Muscle of arm (tissue), 12 donors: Measurements from ENCODE around the gene SLC35F5. TPM values are rescaled to one million over a fixed set of nuclear protein-coding genes. Genes with fewer than 3 reads are reported as not detected.
"Not testable (repeated sequence)": the region's sequence is repeated elsewhere in the genome, so short reads cannot be mapped to it uniquely, and the experiment has no call there.

Source experiments
- DNase-seq: peaks from one replicate; pipeline ENCODE4 v3.0.0-alpha.2; 2013
- polyA plus RNA-seq, 12 donors: library from polyadenylated mRNA; unstranded; fragments of 120-200 nt; gene quantifications; one replicate each; pipeline ENCODE4 v1.2.1, GENCODE V29; 2013; ENCODE audit not compliant: insufficient read length in 12 of 12

The SLC35F5 gene
- polyA plus RNA-seq, 12 donors = 45.3 to 78.8 (median 65.4) TPM; not detected in 1

- DNase-seq = no peak
Observed at GRCh38 chr2:113700186-113700841, 56.1 kb downstream of the SLC35F5 start.

- DNase-seq = no peak
Observed at GRCh38 chr2:113698892-113699447, 57.5 kb downstream of the SLC35F5 start.

DNA sequence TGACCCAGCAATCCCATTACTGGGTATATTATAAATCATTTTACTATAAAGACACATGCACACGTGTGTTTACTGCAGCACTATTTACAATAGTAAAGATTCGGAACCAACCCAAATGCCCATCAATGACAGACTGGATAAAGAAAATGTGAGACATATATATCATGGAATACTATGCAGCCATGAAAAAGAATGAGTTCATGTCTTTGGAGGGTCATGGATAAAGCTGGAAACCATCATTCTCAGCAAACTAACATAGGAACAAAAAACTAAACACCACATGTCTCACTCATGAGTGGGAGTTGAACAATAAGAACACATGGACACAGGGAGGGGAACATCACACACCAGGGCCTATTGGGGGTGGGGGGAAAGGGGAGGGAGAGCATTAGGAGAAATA is 58.2 kb downstream of the SLC35F5 start:
- DNase-seq = not testable (repeated sequence)

DNA sequence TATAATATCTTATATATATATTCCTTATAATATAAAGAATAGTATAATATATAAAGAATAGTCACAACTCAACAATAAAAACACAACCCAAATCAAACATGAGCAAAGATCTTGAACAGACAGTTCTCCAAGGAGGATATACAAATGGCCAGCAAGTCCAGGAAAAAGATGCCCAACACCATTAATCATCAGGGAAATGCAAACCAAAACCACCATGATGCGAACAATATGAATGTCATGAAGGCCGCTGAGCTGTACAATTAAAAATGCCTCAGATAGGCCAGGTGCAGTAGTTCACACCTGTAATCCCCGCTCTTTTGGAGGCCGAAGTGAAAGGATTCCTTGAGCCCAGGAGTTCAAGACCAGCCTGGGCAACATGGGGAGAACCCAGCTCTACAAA is 58.9 kb downstream of the SLC35F5 start:
- DNase-seq = no peak

- DNase-seq = no peak
Observed at GRCh38 chr2:113694438-113694837, 62.0 kb downstream of the SLC35F5 start.

- DNase-seq = no peak
Observed at GRCh38 chr2:113692698-113693428, 63.6 kb downstream of the SLC35F5 start.

DNA sequence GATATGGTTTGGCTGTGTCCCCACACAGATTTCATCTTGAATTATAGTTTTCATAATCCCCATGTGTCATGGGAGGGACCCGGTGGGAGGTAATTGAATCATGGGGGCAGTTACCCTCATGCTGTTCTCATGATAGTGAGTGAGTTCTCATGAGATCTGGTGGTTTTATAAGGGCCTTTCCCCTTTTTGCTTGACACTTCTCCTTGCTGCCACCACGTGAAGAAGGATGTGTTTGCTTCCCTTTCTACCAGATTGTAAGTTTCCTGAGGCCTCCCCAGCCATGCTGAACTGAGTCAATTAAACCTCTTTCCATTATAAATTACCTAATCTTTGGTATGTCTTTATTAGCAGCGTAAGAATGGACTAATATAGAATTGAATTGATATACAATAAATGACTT is 65.6 kb downstream of the SLC35F5 start:
- not testable (repeated sequence) for DNase-seq

DNA sequence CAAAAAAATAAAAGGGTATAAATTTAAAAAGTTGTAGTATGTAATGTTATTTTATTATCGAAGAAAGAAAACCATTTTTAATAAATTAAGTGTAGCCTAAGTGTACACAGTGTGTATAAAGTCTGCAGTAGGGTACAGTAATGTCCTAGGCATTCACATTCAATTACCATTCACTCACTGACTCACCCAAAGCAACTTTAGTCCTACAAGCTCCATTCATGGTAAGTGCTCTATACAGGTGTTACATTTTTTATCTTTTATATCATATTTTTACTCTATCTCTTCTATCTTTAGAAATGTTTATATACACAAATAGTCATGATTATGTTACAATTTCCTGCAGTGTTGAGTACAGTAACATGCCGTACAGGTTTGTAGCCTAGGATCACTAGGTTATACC is 69.9 kb downstream of the SLC35F5 start:
- DNase-seq = no peak

GRCh38 chr2:113685471-113685870 is 71.0 kb downstream of the SLC35F5 start:
- DNase-seq = no peak

DNA sequence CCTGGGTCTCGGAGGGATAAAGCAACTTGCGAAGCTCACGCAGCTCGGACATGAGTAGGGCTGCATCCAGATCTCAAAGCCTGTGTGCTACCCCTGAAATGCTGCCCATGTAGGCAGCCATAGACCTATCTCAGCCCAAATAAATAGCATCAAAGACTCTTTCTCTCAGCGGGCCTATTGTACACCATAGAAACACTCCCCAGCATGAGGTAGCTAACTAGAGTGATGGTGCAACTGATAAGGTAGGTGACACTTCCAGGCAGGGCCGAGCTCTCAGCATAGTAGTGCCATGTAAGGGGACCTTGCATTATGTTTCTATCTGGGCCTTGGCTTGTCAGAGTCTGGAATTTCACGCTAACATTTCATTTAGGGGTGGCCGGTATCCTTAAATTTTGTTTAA is 77.0 kb downstream of the SLC35F5 start:
- DNase-seq = no peak

- no peak for DNase-seq
Observed at GRCh38 chr2:113677330-113677729, 79.1 kb downstream of the SLC35F5 start.

- no peak for DNase-seq
Observed at GRCh38 chr2:113676623-113677266, 79.7 kb downstream of the SLC35F5 start.

DNA sequence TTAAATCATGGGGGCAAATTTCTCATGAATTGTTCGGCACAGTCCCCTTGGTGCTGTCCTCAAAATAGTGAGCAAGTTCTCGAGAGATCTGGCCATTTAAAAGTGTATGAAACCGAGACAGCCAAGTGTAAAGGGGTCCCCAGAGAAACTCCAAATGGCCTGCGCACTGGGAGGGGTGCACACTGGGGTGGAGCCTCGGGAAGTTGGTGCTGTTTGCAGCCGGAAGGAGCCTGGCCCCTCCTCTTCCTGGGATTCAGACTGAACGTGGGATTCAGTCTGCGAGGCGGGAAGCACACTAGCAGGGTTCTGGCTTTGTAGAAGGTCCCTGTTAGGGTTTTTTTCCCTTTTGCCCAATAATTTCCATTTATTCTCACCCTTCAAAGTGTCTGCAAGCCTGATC is 80.6 kb downstream of the SLC35F5 start:
- DNase-seq = peak; percentile 18

- DNase-seq = no peak
Observed at GRCh38 chr2:113672326-113672932, 84.0 kb downstream of the SLC35F5 start.

GRCh38 chr2:113669013-113669412 is 87.4 kb downstream of the SLC35F5 start:
- not testable (repeated sequence) for DNase-seq

- DNase-seq = not testable (repeated sequence)
Observed at GRCh38 chr2:113664761-113665533, 91.5 kb downstream of the SLC35F5 start.

- not testable (repeated sequence) for DNase-seq
Observed at GRCh38 chr2:113663285-113664060, 93.0 kb downstream of the SLC35F5 start.
